Small intestine (tissue), 7 donors: ENCODE results near the gene STYX. TPM values are rescaled to one million over a fixed set of nuclear protein-coding genes. Genes with fewer than 3 reads are reported as not detected.
"Not testable (repeated sequence)": the region's sequence is repeated elsewhere in the genome, so short reads cannot be mapped to it uniquely, and the experiment has no call there.

ENCODE experiments used
- DNase-seq, 2 donors: peaks; one replicate each; pipeline versions ENCODE4 v3.0.0 to v3.0.0-alpha.2; 2013
- FAIRE-seq: peaks from 2 replicates; lab custom pipeline; 2012; peaks lifted over from hg19 to GRCh38; lab: Jason Lieb, UNC
- H3K27ac ChIP-seq, 3 donors: one replicate each; pipeline ENCODE4 v1.5.1; 2013; ENCODE audit warnings: low read length in 2 of 3, mild to moderate bottlenecking in 2 of 3, control low read depth in 1 of 3, inconsistent platforms in 1 of 3, low read depth in 1 of 3, moderate library complexity in 1 of 3
- H3K27me3 ChIP-seq, 3 donors: one replicate each; pipeline ENCODE4 v1.6.1; 2013; ENCODE audit warnings: low read length in 3 of 3, inconsistent platforms in 1 of 3; ENCODE audit not compliant: control insufficient read depth in 3 of 3, insufficient read depth in 3 of 3
- H3K36me3 ChIP-seq, 3 donors: one replicate each; pipeline ENCODE4 v1.6.1; 2013; ENCODE audit warnings: low read length in 3 of 3, inconsistent platforms in 1 of 3, low read depth in 1 of 3, mild to moderate bottlenecking in 1 of 3, moderate library complexity in 1 of 3; ENCODE audit not compliant: control insufficient read depth in 3 of 3, insufficient read depth in 2 of 3
- H3K4me1 ChIP-seq, 3 donors: one replicate each; pipeline ENCODE4 v1.6.1; 2013; ENCODE audit warnings: low read length in 2 of 3, inconsistent platforms in 1 of 3, low read depth in 1 of 3, mild to moderate bottlenecking in 1 of 3, moderate library complexity in 1 of 3; ENCODE audit not compliant: control insufficient read depth in 3 of 3, insufficient read depth in 2 of 3
- H3K4me3 ChIP-seq, 3 donors: one replicate each; pipeline ENCODE4 v1.5.1; 2013; ENCODE audit warnings: low read length in 3 of 3, control low read depth in 1 of 3, inconsistent platforms in 1 of 3, low read depth in 1 of 3, mild to moderate bottlenecking in 1 of 3, moderate library complexity in 1 of 3
- H3K9me3 ChIP-seq, 2 donors: one replicate each; pipeline ENCODE4 v1.6.1; 2013; ENCODE audit warnings: low read depth in 1 of 2, low read length in 1 of 2; ENCODE audit not compliant: control insufficient read depth in 2 of 2, insufficient read depth in 1 of 2
- WGBS, 3 donors: extraction: QIAGEN DNeasy Blood & Tissue Kit; methylation state at CpG; one replicate each; pipeline ENCODE4 v1.1.7; 2013; 5-methylcytosine and 5-hydroxymethylcytosine counted together
- polyA plus RNA-seq, 4 donors: library from polyadenylated mRNA; stranded (reverse) in 3 of 4; unstranded in 1 of 4; fragments of 200-250 nt in 3 of 4; fragments of 120-200 nt in 1 of 4; gene quantifications; one replicate each; pipeline versions ENCODE4 v1.2.1 to v1.2.3, GENCODE V29; 2013
- donor health status: healthy with polysubstance abuse.
- donor health status: control.
- donor health status: control.
- donor health status: Bipolar disorder and iron deficiency.
- donor health status: healthy.

The STYX gene
- polyA plus RNA-seq, 4 donors, result 4.9 to 11.0 (median 6.1) TPM

- Histone ChIP-seq H3K27ac (no peak overlapping the region), H3K4me3 (no peak overlapping the region), H3K27me3 (no peaks in the 10 kb centered on the region), H3K9me3 (no peaks in the 10 kb centered on the region), H3K36me3 (peaks cover 0 to 12% (median 2%) of the 10 kb centered on the region in 3 donors), H3K4me1 (no peaks in the 10 kb centered on the region)
- WGBS, 3 donors, result 94 to 100% (median 98%) methylated on average over 1 of the region's 1 CpG
- no peak for DNase-seq
- no peak for FAIRE-seq
Measured at GRCh38 chr14:52759145-52759544, 29.2 kb downstream of the STYX start.

GRCh38 chr14:52762923-52763322 is 33.0 kb downstream of the STYX start:
- FAIRE-seq, H3K27ac ChIP-seq, DNase-seq, H3K27me3 ChIP-seq, H3K4me1 ChIP-seq, H3K9me3 ChIP-seq, H3K4me3 ChIP-seq: not testable (repeated sequence)
- WGBS, 3 donors, result 85 to 91% (median 88%) methylated on average over 4 of the region's 4 CpGs
- peaks cover 3 to 24% (median 8%) of the 10 kb centered on the region in 3 donors for H3K36me3 ChIP-seq

GRCh38 chr14:52767058-52767833 is 37.3 kb downstream of the STYX start:
- H3K4me1 ChIP-seq, result no peaks in the 10 kb centered on the region
- H3K9me3 ChIP-seq, result no peaks in the 10 kb centered on the region
- DNase-seq, result no peak
- H3K4me3 ChIP-seq, result no peak overlapping the region
- 92 to 96% (median 93%) methylated on average over 3 of the region's 3 CpGs for WGBS, 3 donors
- no peak for FAIRE-seq
- peaks cover 9 to 16% (median 12%) of the 10 kb centered on the region in 3 donors for H3K36me3 ChIP-seq
- no peaks in the 10 kb centered on the region for H3K27me3 ChIP-seq
- H3K27ac ChIP-seq, result no peak overlapping the region

- Histone ChIP-seq H3K27me3 (no peaks in the 10 kb centered on the region), H3K36me3 (peaks cover 5 to 12% (median 11%) of the 10 kb centered on the region in 3 donors)
- no peak for FAIRE-seq
Measured at GRCh38 chr14:52769887-52770286, 39.9 kb downstream of the STYX start.

GRCh38 chr14:52776816-52777215 is 46.9 kb downstream of the STYX start:
- Histone ChIP-seq H3K36me3 (peaks cover 5 to 19% (median 6%) of the 10 kb centered on the region in 3 donors), H3K27ac (no peak overlapping the region), H3K4me3 (no peak overlapping the region), H3K9me3 (no peaks in the 10 kb centered on the region), H3K4me1 (no peaks in the 10 kb centered on the region), H3K27me3 (no peaks in the 10 kb centered on the region)
- no peak for FAIRE-seq
- DNase-seq, result no peak
- WGBS, 3 donors, result 78 to 88% (median 86%) methylated on average over 7 of the region's 7 CpGs

More at GRCh38 chr14:52769887-52770286, 39.9 kb downstream of the STYX start:
- no peak overlapping the region for H3K4me3 ChIP-seq
- H3K9me3 ChIP-seq, result no peaks in the 10 kb centered on the region
- no peak overlapping the region for H3K27ac ChIP-seq
- no peak for DNase-seq
- no peaks in the 10 kb centered on the region for H3K4me1 ChIP-seq

- Histone ChIP-seq H3K36me3 (peaks cover 5 to 19% (median 6%) of the 10 kb centered on the region in 3 donors), H3K4me1 (no peaks in the 10 kb centered on the region), H3K27ac (no peak overlapping the region), H3K27me3 (no peaks in the 10 kb centered on the region), H3K4me3 (no peak overlapping the region), H3K9me3 (no peaks in the 10 kb centered on the region)
- WGBS, 3 donors, result 90 to 93% (median 91%) methylated on average over 7 of the region's 7 CpGs
- FAIRE-seq (no peak), DNase-seq (no peak)
Measured at GRCh38 chr14:52778702-52779101, 48.7 kb downstream of the STYX start.

- FAIRE-seq, result no peak
- Histone ChIP-seq H3K9me3 (no peaks in the 10 kb centered on the region), H3K4me3 (no peak overlapping the region), H3K36me3 (peaks cover 1 to 14% (median 5%) of the 10 kb centered on the region in 3 donors), H3K4me1 (no peaks in the 10 kb centered on the region), H3K27ac (no peak overlapping the region), H3K27me3 (no peaks in the 10 kb centered on the region)
- DNase-seq, result no peak
- WGBS, 3 donors, result 91 to 93% (median 92%) methylated on average over 1 of the region's 1 CpG
Measured at GRCh38 chr14:52780893-52781292, 50.9 kb downstream of the STYX start.

- Histone ChIP-seq H3K4me3 (no peak overlapping the region), H3K36me3 (peaks cover 0 to 11% (median 5%) of the 10 kb centered on the region in 3 donors), H3K9me3 (no peaks in the 10 kb centered on the region), H3K27ac (no peak overlapping the region), H3K4me1 (no peaks in the 10 kb centered on the region), H3K27me3 (no peaks in the 10 kb centered on the region)
- FAIRE-seq (no peak), DNase-seq (no peak)
- 96 to 98% (median 98%) methylated on average over 1 of the region's 1 CpG for WGBS, 3 donors
Measured at GRCh38 chr14:52781629-52782028, 51.7 kb downstream of the STYX start.
